Measurements from ENCODE around the gene CCSER1. TPM values are rescaled to one million over a fixed set of nuclear protein-coding genes. Genes with fewer than 3 reads are reported as not detected.
"Not testable (repeated sequence)": the region's sequence is repeated elsewhere in the genome, so short reads cannot be mapped to it uniquely, and the experiment has no call there.

Gene CCSER1
- total RNA-seq, 1 donor from 2014 or later = 1.1 TPM

DNA sequence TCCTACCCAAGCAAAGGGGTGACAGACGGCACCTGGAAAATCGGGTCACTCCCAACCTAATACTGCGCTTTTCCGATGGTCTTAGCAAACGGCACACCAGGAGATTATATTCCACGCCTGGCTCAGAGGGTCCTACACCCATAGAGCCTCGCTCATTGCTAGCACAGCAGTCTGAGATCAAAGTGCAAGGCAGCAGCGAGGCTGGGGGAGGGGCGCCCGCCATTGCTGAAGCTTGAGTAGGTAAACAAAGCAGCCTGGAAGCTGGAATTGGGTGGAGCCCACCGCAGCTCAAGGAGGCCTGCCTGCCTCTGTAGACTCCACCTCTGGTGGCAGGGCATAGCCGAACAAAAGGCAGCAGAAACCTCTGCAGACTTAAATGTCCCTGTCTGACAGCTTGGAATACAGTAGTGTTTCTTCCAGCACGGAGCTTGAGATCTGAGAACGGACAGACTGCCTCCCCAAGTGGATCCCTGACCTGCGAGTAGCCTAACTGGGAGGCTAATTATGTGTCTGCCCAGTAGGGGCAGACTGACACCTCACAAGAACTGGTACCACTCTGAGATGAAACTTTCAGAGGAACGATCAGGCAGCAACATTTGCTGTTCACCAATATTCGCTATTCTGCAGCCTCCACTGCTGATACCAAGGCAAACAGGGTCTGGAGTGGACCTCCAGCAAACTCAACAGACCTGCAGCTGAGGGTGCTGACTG, 784.7 kb downstream of the CCSER1 start:
- not testable (repeated sequence) for DNase-seq (ENCODE audit: low read depth, low spot score)

DNA sequence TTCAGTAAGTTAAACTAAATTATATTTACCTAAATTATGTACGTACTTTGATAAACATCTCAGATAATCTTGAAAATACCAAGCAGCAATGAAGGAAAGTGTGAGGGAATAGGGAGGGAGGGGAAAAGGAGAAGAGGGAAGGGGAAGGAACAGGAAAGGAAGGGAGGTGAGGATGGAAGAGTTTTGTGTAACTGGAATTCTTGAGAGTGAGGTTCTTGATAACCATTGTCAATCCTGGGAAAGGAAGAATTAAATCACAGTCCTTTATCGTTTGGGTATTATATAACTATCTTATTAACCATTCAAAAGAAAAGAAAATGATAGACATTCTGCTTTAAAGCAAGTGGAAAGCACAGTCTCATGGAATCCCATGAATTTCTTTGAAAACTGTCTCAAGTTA, 795.0 kb downstream of the CCSER1 start:
- DNase-seq (ENCODE audit: low read depth, low spot score) = no peak

DNA sequence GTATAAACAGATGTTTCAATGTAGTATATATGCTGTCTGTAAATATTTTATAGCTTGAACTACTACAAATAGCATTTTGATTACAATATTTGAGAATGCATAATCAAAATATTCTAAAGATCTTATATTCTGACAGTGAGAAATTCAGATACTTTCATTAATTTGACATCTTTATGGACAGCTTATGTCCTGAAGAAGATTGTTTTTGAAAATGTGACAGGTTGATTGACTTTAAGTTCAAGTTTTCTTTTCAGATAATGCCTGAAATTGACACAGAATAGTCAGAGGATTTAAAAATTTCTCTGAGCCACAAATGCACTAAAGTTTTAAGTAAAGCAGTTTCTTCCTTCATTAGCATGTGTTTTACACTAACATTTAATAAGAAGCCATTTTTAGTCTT, 799.8 kb downstream of the CCSER1 start:
- DNase-seq (ENCODE audit: low read depth, low spot score) = no peak

- no peak for DNase-seq (ENCODE audit: low read depth, low spot score)
These were observed 816.1 kb downstream of the CCSER1 start for GRCh38 chr4:90943311-90943710.

DNA sequence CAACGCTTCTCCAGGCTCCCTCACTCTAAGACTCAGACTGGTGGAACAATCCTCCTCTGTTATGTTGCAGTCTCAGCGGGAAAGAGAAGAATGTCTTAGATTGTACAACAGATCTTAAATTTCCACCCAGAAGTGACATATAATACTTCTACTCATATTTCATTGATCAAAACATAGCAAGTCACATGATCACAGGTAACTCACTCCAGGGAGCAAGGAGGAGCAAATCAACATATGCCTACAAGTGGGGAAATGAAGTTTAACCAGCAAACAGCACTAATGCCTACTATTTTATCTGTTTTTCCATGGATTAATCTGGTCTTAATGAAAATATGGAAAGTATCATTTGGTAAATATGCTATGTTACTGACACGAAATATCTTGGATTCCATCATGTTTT, 819.8 kb downstream of the CCSER1 start:
- no peak for DNase-seq (ENCODE audit: low read depth, low spot score)

DNA sequence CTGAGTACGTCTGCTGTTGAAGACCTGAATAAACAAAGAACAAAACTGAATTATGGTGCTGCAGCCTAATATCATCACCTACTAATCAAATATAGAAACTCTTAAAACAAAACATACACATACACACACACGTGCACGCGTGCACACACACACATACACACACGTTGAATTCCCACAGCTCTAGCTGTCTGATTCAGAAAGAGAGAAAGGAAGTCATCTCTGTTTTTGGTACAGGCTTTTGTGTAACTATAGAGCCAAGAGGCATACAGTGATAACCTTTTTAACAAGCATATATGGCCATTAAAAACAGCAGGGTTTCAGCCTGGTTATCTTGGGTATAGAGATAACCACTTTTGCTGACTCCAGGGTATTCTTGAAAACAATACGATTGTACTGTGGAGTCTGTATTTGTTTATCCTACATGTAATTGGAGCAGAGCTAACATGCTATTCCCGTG, 823.2 kb downstream of the CCSER1 start:
- DNase-seq (ENCODE audit: low read depth, low spot score) = no peak

DNA sequence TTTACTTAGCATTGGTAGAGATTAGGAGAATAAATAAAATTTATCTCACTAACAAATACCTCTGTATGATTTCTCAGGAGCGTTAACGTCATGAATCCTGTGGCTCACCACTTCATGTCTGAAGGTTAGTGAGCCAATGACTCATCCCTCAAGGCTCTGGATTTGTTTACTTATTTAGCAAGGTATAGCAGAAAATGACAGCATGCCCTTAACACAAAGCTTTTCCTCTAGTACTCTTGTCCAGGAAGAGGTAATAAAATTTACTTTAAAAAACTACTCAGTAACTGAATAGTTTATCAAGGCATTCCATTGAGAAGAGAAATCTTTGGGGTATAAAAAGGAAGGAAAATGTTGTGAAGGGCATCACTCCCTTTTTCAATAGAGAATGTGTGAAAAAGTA, 823.8 kb downstream of the CCSER1 start:
- peak; percentile 15 for DNase-seq (ENCODE audit: low read depth, low spot score)

DNA sequence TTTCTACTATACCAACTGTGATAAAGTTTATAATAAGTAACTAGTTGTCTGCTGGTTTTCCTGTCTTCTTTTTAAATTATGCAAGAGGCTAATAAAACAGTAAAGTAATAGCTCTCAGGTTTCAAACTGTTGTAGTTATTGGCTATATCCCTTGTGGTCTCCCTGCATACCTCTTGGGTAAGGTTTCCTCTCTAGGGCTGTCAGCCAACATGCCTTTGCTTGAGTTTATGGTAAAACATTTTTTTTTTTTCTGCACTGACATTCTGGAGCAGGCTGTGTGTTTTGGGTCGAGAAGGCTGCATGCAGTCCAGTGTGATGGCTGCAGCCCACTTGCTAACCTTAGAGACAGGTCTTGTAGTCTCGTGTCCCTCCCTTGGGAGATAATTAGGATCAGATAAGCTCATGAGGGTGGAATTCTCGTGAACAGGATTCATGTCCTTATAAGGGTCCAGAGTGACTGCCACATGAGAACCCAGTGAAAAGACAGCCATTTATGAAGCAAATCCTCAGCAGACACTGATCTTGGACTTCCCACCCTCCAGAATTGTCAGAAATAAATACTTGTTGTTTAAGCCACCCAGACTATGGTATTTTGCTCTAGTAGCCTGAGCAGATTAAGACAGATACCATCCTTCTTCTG, 831.2 kb downstream of the CCSER1 start:
- no peak for DNase-seq (ENCODE audit: low read depth, low spot score)

GRCh38 chr4:90960433-90960832, 833.2 kb downstream of the CCSER1 start:
- DNase-seq (ENCODE audit: low read depth, low spot score) = no peak

DNA sequence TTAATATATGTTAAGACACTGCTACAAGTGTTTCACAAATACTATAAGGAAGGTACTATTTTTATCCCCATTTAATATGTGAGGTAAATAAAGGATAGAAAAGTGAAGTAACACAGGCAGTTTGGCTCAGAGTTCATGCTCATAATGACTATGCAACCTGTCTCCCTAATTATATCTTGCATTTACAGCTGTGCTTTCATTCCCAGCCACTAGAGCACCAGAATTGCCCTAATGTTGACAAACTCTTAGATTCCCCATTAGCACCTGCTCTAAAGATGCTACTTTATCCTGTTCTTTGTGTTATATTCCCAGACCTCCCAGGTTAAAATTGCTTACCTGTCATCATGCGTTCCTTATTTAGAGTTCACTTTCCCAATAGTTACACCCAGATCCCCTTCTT, 833.6 kb downstream of the CCSER1 start:
- DNase-seq (ENCODE audit: low read depth, low spot score) = no peak

- no peak for DNase-seq (ENCODE audit: low read depth, low spot score)
These were observed 842.8 kb downstream of the CCSER1 start for GRCh38 chr4:90970021-90970420.

DNA sequence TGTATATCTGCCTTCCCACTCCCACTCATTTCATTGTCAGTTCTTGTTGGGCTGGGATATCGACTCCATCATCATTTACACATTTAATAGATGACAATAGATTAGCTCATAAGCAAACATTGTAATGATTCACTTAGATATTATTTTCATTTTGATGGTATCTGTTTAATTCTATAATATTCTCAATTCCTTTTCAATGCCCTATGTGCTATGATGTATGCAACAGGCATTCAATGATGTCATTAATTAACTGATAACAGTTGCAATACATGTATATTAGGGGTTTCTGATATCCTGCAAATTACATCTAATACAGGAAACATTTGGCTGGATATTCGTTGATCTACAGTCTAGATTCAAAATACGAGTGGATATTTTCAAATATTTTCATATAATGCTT, 850.5 kb downstream of the CCSER1 start:
- DNase-seq (ENCODE audit: low read depth, low spot score) = no peak

DNA sequence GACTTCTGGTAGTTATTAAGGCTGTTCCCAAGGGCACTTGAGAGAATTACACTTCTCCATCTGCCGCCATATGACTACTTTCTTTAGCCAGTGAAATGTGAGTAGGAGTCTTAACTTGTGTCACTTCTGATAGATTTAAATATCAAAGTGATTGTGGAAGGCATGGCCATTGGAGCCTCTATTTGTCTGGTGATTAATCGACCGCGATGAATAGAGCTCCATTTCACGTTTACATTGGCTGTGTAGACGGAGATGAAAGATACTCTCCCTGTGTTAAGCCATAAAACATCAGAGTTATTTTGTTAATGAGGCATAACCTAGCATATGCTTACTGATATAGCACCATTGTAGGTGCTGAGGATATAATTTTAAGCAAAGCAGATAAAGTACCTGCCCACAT, 852.4 kb downstream of the CCSER1 start:
- no peak for DNase-seq (ENCODE audit: low read depth, low spot score)

GRCh38 chr4:90982813-90983212, 855.6 kb downstream of the CCSER1 start:
- DNase-seq (ENCODE audit: low read depth, low spot score) = no peak

DNA sequence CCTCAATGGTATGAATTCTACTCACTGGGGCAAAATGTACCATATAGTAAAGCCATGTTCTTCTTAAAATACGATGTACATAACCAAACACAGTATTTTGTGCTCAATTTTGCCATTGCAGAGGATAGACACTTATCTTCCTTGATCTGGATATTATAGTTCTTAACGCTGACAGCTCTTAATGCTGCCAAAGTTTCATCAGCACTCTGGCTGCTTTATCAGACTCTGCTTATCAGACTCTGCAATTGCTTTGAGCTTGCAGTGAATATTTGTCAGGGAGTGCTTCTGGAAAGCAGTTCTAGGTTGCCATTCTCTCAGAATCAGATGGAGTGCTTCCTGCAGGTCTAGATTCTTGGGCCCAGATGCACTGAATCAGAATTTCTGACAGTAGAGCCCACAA, 863.1 kb downstream of the CCSER1 start:
- DNase-seq (ENCODE audit: low read depth, low spot score) = no peak

DNA sequence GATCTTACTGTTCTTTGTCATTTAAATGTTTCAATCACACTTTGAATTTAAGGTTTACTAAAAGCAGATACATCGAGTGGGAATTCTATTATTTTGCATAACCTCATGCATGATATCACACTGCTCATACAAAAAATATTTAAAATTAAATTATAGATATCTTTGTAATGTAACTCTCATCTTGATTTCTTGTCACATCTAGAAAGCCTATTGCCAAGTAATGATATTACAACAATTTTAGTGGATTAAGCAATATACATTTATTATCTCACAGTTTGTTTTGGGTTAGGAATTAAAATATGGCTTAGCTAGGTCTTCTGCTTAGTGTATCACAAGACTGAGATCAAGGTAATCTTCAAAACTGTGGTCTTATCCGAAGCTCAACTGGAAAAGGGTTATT, 865.0 kb downstream of the CCSER1 start:
- no peak for DNase-seq (ENCODE audit: low read depth, low spot score)

- no peak for DNase-seq (ENCODE audit: low read depth, low spot score)
These were observed 867.8 kb downstream of the CCSER1 start for GRCh38 chr4:90994851-90995574.

GRCh38 chr4:90995996-90996395, 868.8 kb downstream of the CCSER1 start:
- no peak for DNase-seq (ENCODE audit: low read depth, low spot score)

- no peak for DNase-seq (ENCODE audit: low read depth, low spot score)
These were observed 869.6 kb downstream of the CCSER1 start for GRCh38 chr4:90996813-90997212.

DNA sequence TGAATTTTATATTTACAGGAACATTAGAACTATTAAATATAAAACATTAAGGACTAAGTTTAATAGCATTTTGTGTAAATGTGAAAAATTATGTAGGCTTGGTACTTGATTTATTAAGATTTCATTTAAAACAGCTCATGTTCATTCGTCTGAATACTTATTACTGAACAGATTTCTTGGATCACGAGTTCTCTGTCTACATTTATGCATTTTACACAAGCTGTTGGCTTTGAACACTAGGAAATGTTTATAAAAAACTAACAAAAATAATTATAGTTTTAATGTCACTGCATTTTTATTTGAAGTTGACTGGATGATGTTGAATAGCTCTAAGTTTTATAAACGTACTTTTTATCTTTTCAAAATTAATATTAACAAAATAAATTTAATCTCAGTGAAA, 888.7 kb downstream of the CCSER1 start:
- DNase-seq (ENCODE audit: low read depth, low spot score) = no peak

- no peak for DNase-seq (ENCODE audit: low read depth, low spot score)
These were observed 892.3 kb downstream of the CCSER1 start for GRCh38 chr4:91019513-91019912.
